GM19238 (cell line): ENCODE data around the gene ERC2.

Experiments
- DNase-seq: peaks from one replicate; pipeline ENCODE4 v3.0.0; 2011; ENCODE audit warnings: low spot score; ENCODE audit not compliant: insufficient read length

The ERC2 gene

DNA sequence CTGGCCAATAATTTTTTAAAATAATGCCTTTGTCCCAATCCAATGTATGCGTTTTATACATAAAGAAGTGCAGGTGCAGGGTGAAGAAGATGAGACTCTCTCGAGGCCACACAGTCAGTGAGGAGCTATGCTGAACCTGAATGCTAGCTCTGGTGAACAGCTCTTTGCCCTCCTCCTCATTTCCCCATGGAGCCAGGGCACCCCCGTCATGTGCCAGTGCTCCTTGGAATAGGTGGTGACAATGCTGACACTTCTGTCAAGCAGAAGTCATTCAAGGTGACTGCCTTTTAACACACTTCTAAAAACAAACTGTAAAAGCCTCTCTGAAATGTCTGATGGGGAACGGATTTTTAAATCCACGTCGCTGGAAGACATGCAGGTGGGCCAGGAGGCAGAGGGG is 818.7 kb downstream of the ERC2 start:
- DNase-seq: no peak

DNA sequence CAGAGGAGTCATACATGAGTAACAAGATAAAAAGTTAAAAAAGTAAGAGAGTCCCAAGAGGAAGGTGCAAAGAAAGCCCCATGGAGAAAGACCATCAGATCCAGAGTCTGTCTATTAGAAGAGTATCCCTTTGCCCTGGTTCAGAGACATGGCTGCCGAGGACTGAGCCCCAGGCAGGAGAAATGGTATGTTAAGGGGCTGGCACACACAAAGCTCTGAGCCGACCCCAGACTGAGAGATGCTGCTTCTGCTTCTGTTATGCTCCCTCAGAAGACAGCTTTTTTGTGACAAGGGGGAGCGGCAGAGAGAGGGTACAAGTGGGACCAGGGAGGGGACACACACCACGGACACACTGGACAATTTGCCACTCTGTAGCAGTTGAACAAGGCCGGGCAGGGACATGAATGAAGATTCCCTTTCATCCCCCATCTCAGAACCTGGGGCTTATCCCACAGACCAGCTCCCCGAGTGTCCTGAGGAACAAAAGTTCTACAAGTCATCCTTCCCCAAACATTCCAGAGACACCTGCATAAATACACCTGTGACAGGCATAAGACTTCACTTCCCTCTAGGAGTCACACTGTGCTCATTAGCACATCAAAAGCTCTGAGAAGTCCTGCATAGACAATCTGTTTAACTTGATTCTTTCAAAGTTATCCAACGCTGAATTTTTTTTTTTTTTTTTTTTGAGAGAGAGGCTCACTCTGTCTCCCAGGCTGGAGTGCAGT is 819.5 kb downstream of the ERC2 start:
- no peak for DNase-seq

DNA sequence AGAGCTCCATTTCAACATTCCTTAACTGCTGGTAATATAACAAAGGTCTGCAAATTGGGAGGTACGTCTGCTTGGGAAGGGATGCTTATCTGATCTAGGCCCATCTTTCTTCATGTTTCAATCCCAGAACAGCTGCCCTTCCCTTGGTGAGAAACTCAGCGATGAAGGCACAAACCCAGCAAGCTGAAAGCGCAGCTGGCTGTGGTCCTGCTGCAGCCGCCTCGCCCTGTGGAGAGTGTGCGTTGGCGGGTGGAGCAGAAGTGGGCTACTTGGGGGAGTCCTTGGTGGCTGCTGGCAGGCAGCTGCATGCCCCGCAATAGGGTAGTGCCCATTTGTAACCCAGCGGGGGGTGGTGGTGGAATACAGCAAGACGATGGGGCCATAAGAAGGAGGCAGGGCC is 820.6 kb downstream of the ERC2 start:
- no peak for DNase-seq

DNA sequence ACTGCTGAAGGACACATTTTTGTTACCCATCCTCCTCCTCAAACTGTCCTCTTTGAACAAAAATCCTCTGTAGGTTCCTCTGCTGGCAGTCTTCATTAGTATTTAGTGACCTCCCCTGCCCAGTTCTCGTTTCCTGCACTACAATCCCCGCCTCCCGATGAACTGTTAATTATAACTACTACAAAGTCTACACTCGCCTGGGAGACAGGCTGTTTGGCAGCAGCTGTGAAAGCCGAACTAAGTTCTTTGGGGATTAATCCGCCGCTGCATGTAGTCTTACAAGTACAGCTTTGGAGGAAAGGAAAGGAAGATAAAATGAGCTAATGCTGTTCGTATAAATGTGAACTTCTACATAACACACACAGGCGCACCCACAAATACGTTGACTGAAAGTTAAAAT is 821.2 kb downstream of the ERC2 start:
- DNase-seq: no peak

DNA sequence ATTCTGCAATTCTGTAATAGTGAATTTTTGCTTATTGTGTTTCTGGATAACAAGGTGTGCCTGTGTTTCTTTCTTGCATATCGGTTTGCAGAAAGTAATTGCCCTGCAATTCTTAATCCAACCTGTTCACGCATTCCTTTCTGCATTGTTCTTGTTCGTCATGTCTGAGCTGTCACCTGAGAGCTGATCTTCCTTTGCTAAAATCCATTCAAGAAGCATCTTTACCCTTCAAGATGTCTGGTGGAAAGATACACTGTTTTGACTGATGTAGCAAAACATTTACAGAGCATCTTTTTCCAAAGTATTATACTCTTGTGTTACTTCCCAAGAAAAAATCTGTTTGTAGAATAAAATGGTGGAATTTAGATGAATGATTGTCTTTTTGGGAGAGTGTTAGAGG is 822.1 kb downstream of the ERC2 start:
- no peak for DNase-seq

DNA sequence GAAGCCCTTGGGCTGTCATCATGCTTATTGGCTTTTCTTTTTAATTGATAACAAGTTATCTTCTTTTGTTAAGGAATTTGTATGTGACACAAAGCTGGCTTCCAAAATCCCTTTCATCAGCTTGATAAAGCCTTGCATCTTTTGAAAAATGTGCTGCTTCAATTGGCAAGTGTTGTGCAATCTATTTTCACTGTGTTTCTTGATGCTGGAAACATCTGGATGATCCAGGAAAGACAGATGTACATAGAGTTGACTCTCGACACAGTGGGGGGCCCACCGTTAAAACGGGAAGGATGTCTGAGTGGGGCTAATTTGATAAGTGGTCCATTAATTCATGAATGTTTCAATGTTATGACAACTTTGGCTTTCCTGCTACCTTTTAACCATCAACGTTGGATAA is 822.8 kb downstream of the ERC2 start:
- DNase-seq: no peak

DNA sequence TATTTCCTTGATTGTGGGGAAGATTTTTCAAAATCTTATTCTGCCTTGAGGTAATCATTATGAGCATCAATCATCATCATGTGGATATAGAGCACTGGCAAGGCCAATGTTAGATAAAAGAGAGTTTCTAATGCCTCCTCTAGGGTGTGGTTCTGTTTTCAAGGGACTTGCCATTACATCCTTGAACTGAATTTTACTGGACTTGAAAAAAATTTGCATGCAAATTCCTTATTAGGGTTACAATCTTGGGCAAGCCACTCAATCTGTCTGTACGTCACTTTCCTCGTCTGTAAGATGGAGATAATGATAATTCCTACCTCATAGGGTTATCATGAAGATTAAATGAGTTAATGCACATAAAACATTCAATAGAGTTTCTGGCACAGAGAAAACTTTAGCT is 825.0 kb downstream of the ERC2 start:
- DNase-seq: no peak

DNA sequence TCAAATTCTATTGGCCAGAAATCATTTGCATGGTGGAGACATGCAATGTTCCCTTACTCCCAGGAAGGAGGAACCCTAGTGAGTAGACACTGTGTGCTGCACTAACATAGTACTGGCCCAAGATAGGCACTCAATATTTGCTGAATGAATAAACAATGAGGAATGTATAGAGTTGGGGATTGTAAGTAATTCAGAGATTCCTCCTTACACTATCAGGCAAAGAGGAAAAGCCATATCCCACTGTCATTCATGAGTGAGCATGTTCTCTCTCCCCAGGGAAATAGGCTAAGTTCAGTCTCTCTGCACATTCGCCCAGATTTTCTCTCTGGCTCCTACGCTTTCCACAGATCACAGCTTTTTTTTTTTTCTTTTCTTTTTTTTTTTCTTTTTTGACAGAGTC is 826.3 kb downstream of the ERC2 start:
- DNase-seq: no peak

DNA sequence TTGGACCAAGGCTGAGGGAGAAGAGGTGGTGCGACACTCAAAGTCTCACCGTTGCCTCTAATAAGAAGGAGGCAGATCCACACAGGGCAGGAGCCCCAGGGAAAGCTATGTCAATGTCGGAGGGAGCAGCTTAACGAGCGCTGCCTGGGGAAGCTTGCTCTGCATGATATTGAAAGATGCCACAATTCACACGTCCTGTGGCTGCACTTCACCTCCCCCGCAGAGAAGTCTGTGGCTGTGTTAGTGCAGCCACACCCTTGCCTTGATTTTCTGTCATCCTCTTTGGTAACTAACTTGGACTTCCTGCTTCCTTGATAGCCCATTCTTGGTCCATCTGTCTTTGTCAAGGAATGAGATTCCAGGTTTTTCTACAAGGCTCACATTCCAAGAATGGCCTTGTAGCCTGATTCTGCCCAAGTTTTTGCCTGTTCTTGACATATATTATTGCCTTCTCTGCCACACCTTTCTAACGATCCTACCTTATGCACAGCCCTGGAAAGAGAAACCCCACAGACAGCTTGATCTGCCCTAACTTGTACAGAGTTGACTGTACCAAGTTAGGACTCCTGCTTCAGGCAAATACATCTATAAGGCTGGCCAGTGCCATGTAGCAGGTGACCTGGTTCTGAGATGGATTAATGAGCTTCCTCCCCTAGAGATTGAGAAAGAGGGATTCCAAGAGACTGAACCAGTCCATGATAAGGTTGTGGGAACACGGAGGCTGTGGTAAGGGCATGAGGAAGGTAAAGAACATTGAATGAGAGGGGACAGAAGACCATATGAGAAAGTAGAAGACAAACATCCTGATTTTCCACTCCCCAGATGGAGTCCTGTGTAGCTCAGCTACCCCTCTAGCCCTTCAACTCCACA is 828.1 kb downstream of the ERC2 start:
- no peak for DNase-seq

DNA sequence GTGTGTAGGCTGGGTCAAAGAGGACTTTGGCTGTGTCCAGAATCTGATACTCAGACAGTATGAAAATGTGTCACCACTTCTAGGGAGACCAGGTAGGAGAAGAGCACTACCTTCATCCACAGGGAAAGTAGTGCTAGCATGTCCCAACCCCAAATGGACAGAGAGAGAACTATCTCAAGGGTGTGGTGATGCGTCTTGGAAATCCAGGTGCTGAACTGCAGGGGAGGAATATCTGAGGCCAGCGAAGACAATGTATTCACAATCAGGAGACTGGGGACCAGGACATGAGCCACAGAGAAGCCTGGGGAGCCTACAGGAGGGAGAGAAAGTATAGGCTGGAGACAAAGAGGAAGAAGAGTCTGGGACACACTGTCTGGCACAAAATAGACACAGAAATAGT is 829.1 kb downstream of the ERC2 start:
- DNase-seq: no peak

DNA sequence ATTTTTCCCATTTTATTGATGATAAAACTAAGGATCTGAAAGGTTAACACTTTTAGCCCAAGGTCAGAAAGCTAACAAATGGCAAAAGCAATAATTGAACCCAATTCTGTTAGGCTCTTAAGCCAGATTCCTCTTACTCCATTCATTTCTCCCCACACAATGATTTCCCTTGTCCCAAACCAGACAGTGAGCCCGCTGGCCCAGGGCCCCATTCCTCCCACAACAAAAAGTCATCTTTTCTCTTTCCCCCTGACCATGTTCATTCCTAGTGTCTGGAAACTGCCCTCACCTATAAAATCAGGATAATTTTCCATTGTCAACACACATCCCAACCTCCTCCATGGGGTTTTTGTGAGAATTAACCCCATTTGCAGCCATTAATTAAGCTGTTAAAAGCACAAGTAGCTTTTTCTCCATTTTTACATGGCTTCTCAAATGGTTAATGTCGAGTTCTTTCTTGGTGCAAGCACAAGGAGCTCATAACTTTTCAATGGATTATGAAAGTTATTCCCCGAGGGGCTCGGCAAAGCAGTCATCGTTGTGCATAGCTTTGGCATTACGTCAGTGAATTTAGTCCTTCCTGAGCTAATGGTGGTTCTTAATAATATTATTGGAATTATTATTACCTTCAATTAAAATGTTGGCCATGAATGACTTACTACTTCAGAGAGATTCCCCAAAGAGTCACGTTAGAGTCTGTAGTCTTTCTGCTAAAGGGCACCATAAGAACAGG is 830.2 kb downstream of the ERC2 start:
- DNase-seq: no peak

DNA sequence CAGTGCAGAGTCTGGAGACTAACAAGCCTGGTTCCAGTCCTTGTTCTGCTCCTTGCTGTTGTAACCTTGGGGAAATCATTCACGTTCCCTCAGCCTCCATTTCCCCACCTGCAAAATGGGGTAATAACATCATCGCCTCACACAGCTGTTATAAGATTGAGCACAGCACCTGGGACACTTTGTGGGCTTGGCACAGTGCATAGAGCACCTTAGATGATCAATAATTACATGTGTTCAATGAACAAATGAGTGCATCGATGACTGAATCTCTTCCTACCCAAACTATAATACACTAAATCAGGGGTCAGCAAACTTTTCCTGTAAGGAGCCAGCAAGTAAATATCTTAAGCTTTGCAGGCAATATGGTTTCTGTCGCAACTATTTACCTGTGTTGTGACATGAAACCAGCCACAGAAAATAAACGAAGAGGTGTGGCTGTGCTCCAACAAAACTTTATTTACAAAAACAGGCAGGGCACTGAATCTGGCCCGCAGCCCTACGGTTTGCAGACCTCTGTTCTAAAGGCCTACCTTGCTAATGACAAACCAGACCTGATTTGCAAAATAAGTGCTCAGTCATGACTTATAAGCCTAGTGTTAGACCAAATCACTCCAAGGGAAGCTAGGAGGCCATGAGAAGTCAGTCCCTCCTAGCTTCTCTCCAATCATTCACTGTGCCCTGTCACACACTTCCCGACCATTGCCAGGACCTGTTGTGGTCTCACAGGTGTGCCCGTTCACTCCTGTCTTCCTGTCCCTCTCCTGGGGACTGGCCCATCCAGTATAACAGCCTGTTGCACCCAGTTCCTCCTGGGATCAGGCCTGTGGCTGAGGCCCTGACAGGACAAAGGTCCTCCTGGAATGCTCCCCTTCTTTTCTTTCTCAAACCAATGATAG is 831.7 kb downstream of the ERC2 start:
- no peak for DNase-seq

DNA sequence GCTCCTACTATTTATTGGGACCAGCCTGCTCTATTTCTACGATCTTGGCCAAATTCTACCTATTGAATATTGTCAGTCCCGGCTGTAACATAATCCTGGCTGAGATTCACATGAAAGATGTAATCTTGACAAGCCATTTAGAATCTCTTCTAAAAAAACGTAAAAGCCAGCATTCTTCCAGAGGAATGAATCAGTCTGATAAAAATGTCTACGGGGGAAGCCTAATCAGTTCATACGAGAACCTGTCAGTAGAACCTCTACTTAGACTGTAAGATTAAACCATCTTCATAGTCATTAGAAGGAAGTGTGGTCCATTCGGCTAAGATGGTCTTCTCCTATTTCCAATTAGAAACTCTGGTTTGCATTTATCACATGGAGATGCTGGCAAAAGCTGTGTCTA is 833.9 kb downstream of the ERC2 start:
- no peak for DNase-seq

DNA sequence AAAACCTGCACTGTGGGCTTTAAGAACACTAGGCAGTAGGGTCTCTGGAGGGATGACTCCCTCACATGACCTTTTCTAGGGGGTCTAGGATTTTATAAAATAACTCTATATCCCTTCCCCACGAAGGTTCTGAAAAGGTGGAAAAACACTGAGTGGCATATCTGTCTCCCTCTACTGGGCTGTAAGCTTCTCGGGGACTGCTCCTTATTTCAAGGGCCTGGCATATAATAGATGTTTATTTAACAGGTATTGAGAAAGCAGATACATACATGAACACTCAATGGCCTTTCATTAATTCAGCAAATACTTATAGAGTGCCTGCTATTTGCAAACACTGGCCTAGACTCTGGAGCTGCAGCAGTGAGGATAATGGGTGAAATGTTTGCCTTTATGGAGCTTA is 834.9 kb downstream of the ERC2 start:
- no peak for DNase-seq

DNA sequence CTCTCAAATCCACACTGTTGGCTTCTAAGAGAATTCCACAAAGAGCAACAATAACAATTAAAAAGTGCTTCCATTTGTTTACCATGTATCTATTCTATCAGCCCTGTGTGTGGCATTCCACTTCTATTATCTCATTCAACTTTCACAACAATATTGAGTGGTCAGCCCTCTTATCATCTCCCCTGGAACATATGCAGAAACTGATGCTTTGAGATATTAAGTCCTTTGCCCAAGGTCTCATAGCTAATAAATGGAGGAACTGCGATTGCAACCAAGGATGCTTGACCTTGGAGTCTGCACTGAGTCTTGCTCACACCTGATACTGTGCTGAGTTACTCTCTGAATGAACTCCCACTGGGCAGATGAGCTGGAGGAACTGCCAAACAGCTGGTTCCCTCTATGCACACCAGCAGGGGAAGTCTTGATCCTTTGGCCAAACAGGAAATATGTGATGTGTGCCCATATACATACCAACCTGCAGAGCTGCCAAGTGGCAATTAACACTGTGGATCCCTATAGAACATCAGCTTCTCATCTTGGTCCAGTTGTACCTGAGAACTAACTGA is 836.4 kb downstream of the ERC2 start:
- DNase-seq: no peak

DNA sequence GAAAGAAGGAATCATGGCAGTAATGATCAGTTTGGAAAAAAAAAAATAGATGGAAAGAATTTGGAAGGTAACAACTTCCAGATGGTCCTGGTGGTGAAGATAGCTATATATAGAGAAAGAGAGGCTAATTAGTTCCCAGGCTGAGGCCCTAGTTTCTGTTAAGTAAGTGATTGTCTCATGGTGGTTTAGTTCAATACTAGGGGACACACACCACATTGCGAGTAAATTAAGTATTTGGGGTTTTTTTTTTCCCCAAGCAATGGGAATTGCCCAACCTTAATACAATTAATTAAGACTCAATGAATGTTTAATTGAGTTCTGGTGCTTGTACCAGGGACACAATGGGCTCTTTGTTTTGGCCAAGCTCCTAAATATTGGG is 837.4 kb downstream of the ERC2 start:
- DNase-seq: no peak

DNA sequence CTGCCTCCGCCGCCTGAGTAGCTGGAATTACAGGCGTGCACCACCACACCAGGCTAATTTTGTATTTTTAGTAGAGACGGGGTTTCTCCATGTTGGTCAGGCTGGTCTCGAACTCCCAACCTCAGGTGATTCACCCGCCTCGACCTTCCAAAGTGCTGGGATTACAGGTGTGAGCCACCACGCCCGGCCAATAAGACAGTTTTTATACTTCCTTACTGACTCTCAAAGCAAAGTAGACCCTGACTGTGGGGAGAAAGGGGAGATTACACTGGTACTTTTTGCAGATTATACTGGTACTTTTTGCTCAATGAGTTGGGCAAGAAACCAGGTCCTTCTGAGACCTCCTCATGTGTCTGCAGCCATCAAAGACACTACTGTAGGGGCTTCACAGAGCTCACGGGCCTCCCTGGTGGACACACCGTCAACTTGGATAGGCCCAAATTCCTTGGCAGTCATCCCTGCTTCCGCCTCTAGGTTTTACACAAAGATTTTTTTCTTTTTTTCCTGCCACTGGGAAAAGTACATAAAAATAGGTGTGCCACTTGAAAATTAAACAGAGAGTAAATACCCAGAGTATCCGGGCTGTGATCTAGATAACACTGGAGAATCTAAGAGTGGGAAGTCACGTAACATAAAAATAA is 837.9 kb downstream of the ERC2 start:
- DNase-seq: no peak

DNA sequence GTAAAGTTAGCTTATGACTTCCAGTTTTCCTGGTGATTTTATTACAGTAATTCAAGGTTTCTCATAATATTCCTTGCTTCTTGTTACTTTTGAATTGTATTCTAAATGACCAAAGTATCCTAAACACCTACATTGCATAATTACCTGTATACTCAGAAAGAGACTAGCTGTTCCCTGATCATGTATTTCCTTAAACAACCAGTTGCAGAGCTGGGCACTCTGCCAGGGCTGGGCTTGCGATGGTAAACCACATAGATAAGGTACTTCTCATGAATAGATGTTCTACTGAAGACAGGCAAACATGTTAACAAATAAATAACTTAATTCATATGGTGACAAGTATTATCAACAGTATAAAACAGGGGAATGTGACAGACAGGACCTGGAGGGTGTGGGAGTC is 838.8 kb downstream of the ERC2 start:
- DNase-seq: no peak

DNA sequence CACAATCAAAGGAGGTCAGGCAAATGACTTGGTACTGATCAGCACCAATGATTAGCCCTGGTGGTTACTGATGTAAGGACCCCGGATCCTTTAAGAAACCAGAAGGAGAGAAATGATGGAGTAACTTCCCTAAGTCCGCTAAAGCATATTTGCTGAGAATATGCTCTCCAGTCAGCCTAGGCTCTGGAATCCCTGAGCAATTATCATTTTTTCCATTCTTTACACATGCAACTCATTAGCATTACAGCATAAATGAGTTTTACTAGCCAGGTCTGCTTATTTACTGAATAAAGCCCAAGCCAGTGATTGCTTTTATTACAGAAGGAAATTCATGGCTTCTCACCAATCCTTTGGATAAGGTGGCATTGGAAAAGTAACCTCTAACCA is 842.0 kb downstream of the ERC2 start:
- DNase-seq: no peak

DNA sequence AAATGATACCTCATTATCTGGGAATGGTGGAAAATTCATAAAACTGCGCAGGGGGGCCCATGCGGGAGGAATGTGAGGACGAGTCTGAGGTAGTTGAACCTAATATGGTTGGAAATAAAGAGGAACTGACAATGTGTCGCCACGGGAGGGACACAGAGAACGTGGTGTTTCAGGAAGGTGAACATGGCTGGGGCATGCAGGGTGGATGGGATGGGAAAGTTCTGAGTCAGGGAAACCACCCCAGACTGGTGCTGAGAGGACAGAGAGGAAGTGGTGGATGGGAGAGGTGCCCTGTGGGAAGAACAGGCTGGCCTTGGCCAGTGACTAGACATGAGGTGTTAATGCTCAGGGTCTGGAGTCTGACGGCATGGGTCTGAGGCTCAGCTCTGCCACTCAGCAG is 844.0 kb downstream of the ERC2 start:
- no peak for DNase-seq

DNA sequence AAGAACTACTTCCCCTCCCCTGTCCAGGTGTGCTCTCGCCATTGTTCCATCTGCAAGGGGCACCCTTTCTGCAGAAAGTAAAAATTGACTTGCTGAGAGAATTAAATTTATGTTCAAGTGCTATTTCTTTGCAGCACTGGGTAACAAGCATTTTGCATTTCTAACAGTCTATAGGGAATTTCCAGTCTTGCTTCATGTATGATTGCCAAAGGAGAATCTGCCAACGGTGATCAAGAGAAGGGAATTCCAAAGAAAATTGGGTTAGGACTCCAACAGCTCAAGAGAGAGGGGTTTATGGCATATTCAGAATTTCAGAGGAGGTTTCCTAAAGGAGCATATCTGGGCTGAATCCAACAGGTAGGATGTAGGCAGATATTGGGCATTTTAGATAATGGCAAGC is 844.5 kb downstream of the ERC2 start:
- no peak for DNase-seq
